ENCODE data around the gene KCNJ13.
"Not testable (repeated sequence)": the region's sequence is repeated elsewhere in the genome, so short reads cannot be mapped to it uniquely, and the experiment has no call there.

The KCNJ13 gene

DNA sequence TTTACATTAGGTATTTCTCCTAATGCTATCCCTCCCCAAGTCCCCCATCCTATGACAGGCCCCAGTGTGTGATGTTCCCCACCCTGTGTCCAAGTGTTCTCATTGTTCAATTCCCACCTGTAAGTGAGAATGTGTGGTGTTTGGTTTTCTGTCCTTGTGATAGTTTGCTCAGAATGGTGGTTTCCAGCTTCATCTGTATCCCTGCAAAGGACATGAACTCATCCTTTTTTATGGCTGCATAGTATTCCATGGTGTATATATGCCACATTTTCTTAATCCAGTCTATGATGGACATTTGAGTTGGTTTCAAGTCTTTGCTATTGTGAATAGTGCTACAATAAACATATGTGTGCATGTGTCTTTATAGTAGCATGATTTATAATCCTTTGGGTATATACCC lies 56.3 kb downstream of the KCNJ13 start:
- CTCF ChIA-PET; H3K9me3 ChIP-seq (ENCODE audit: control insufficient read depth, insufficient read depth, low read depth, low read length); H3K4me3 ChIP-seq (ENCODE audit: low read depth, low read length); POLR2A ChIA-PET; H3K27ac ChIP-seq (ENCODE audit: extremely low read depth, low read depth, low read length): not testable (repeated sequence)
- H3K36me3 ChIP-seq (ENCODE audit: control insufficient read depth in 2 of 2, insufficient read depth in 1 of 2, low read length in 2 of 2) = peaks cover 14 to 51% of the 10 kb centered on the region in 2 experiments
- TF ChIP-seq, protein P1, sequence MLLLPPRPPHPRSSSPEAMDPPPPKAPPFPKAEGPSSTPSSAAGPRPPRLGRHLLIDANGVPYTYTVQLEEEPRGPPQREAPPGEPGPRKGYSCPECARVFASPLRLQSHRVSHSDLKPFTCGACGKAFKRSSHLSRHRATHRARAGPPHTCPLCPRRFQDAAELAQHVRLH (tag by site-specific recombination; IDR thresholded peaks at IDR 0.05) = 0 out of 2 replicates have a peak, but pooled peaks have one; percentile 33
- peak; percentile 93 for TF ChIP-seq ZNF146 (tag by site-specific recombination; IDR thresholded peaks at IDR 0.05)
- H3K4me1 ChIP-seq (ENCODE audit: control insufficient read depth, insufficient read depth, low read length) = peaks cover 12% of the 10 kb centered on the region
